Spleen (tissue), 11 donors: ENCODE measurements around the gene GAS7. TPM values are rescaled to one million over a fixed set of nuclear protein-coding genes. Genes with fewer than 3 reads are reported as not detected.
A peak's percentile ranks its signal among the peaks of the same experiment; 100 is the strongest.

Experiments
- DNase-seq: peaks from one replicate; pipeline ENCODE4 v3.0.0-alpha.2; 2020
- H3K27ac ChIP-seq, 8 donors: fragments of 200-600 bp; sonication (generic) in 7 of 8; 1 replicate in 4 of 8; 2 replicates in 4 of 8; pipeline versions ENCODE4 v1.5.0 to v1.8.0; 2016 to 2021; ENCODE audit warnings: inconsistent platforms in 4 of 8, mild to moderate bottlenecking in 4 of 8, moderate library complexity in 1 of 8
- H3K27me3 ChIP-seq, 7 donors: fragments of 200-600 bp; sonication (generic) in 6 of 7; replicated peaks in 1 of 7; 1 replicate in 4 of 7; 2 replicates in 3 of 7; pipeline versions ENCODE4 v1.5.0 to v1.8.0; 2016 to 2021; ENCODE audit warnings: inconsistent platforms in 3 of 7, mild to moderate bottlenecking in 1 of 7
- H3K36me3 ChIP-seq, 6 donors: fragments of 200-600 bp; sonication (generic) in 5 of 6; 1 replicate in 4 of 6; 2 replicates in 2 of 6; pipeline versions ENCODE4 v1.5.0 to v1.8.0; 2016 to 2021; ENCODE audit warnings: inconsistent platforms in 2 of 6
- H3K4me1 ChIP-seq, 6 donors: fragments of 200-600 bp; sonication (generic) in 5 of 6; 1 replicate in 3 of 6; 2 replicates in 3 of 6; pipeline versions ENCODE4 v1.5.0 to v1.8.0; 2016 to 2021; ENCODE audit warnings: inconsistent platforms in 3 of 6
- H3K4me3 ChIP-seq, 8 donors: fragments of 200-600 bp; sonication (generic) in 7 of 8; 1 replicate in 4 of 8; 2 replicates in 4 of 8; pipeline versions ENCODE4 v1.5.0 to v1.8.0; 2016 to 2021; ENCODE audit warnings: inconsistent platforms in 4 of 8, mild to moderate bottlenecking in 4 of 8, moderate library complexity in 2 of 8
- H3K9me3 ChIP-seq, 8 donors: fragments of 200-600 bp; sonication (generic) in 7 of 8; 1 replicate in 4 of 8; 2 replicates in 4 of 8; pipeline versions ENCODE4 v1.5.0 to v1.8.0; 2016 to 2021; ENCODE audit warnings: inconsistent platforms in 4 of 8
- POLR2A ChIP-seq, 3 donors: fragments of 450-650 bp; IDR thresholded peaks; one replicate each; pipeline ENCODE4 v1.5.1; 2017; ENCODE audit warnings: antibody characterized with exemption in 3 of 3, mild to moderate bottlenecking in 1 of 3
- POLR2AphosphoS5 ChIP-seq, 3 donors: sonication (generic); formaldehyde crosslinking; IDR thresholded peaks; one replicate each; pipeline ENCODE4 v1.5.1; 2017; ENCODE audit warnings: antibody characterized with exemption in 3 of 3
- WGBS, 5 donors: extraction: QIAGEN DNeasy Blood & Tissue Kit in 3 of 5; methylation state at CpG; one replicate each; pipeline versions ENCODE4 v1.1.5 to v1.1.7; 2013 to 2018; 5-methylcytosine and 5-hydroxymethylcytosine counted together
- intact Hi-C: fragments of 100-400 bp; cut with DNase I; formaldehyde crosslinking; loops from one replicate; pipeline ENCODE4 v1.15.0; 2023; ENCODE audit warnings: low total_unique reads
- polyA plus RNA-seq, 3 donors: library from polyadenylated mRNA; stranded (reverse); fragments of 200-250 nt; gene quantifications; one replicate each; pipeline ENCODE4 v1.2.1, GENCODE V29; 2013
- total RNA-seq, 7 donors: library from RNA; depleted of rRNA in 3 of 7; stranded (reverse); fragments of >200 nt in 3 of 7; fragmentation: NEBNext Ultra II Directional in 4 of 7; extraction: Animal tissue kit (Norgen Biotek cat#: 25700) in 4 of 7; gene quantifications; one replicate each; pipeline versions ENCODE4 v1.1.0 to v1.2.1, GENCODE V29; 2016 to 2021
- TF ChIP-seq, protein P1 (sequence below), 11 experiments: fragments of 200-600 bp in 7 of 11; fragments of 450-650 bp in 4 of 11; sonication (generic) in 4 of 11; IDR thresholded peaks in 8 of 11; conservative IDR thresholded peaks in 3 of 11; 1 replicate in 7 of 11; 2 replicates in 4 of 11; pipeline versions ENCODE4 v1.4.0 to v1.8.0; 2016 to 2021; ENCODE audit warnings: antibody characterized with exemption in 11 of 11, inconsistent platforms in 4 of 11, mild to moderate bottlenecking in 1 of 11
- donor health status: healthy with polysubstance abuse.
- donor health status: DM: no; HTN: no; CAD: no; lungs with moderate emphysema.
- donor health status: DM: no; HTN: no; CAD: no.
- donor health status: Bipolar disorder and iron deficiency.
- donor health status: healthy.
- donor health status: DM: no; HTN: no; CAD: no.
- donor health status: DM: yes; HTN: yes; CAD: no.

GAS7 gene
- total and polyA plus RNA-seq, 10 donors: 4.1 to 127 (median 60.9) TPM

DNA sequence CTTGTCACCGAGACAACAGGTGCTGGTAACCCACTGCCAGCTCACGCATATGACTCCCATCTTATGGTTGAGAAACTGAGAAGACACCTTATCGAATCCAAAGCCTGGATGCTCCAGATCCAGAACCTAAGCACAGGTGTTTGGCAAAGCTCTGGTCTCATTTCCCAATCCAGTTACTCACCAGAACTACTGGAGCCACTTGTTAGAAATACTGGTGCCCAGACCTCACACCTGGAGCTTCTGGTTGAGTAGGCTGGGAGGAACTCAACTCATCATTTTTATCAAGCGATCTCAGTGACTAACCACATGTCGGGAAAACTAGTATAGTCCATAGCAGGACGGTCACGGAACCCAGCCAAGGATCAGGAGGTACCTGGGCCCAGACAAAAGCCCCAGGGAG is 206.6 kb downstream of the GAS7 start:
- no peaks in the 10 kb centered on the region for H3K27me3 ChIP-seq
- intact Hi-C loops: no loop called here
- TF ChIP-seq POLR2AphosphoS5 (IDR thresholded peaks at IDR 0.05): no peak
- no peak for TF ChIP-seq POLR2A (IDR thresholded peaks at IDR 0.05)
- TF ChIP-seq, protein P1, sequence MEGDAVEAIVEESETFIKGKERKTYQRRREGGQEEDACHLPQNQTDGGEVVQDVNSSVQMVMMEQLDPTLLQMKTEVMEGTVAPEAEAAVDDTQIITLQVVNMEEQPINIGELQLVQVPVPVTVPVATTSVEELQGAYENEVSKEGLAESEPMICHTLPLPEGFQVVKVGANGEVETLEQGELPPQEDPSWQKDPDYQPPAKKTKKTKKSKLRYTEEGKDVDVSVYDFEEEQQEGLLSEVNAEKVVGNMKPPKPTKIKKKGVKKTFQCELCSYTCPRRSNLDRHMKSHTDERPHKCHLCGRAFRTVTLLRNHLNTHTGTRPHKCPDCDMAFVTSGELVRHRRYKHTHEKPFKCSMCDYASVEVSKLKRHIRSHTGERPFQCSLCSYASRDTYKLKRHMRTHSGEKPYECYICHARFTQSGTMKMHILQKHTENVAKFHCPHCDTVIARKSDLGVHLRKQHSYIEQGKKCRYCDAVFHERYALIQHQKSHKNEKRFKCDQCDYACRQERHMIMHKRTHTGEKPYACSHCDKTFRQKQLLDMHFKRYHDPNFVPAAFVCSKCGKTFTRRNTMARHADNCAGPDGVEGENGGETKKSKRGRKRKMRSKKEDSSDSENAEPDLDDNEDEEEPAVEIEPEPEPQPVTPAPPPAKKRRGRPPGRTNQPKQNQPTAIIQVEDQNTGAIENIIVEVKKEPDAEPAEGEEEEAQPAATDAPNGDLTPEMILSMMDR (IDR thresholded peaks at IDR 0.05 in 8 of 11, conservative IDR thresholded peaks at IDR 0.05 in 3 of 11): no peak
- no peak overlapping the region for H3K27ac ChIP-seq
- no peaks in the 10 kb centered on the region for H3K36me3 ChIP-seq
- H3K4me3 ChIP-seq: no peak overlapping the region
- H3K9me3 ChIP-seq: peaks cover 0 to 4% (median 0%) of the 10 kb centered on the region in 8 donors
- WGBS, 5 donors: 92 to 98% (median 96%) methylated on average over 7 of the region's 7 CpGs
- DNase-seq: no peak
- H3K4me1 ChIP-seq: peaks cover 8 to 23% (median 17%) of the 10 kb centered on the region in 6 donors

DNA sequence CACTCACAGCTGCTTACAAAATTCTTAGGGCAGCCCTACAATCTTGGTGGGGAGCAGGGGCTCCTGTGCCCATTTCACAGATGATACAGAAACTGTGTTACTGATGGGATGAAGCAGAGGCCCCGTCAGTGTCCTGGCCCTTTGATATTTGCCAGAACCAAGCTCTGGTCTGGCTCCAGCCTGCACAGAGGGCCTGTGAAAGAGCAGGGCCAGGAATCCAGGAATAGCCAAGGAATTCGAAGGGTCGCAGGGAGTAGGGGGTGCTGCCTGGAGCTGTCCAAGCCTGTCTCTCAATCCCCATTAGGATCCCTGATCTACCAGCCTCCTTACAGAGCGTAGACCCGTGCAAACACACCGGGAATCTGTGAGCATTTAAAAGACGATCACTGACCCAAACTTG is 207.1 kb downstream of the GAS7 start:
- WGBS, 5 donors: 90 to 100% (median 94%) methylated on average over 7 of the region's 7 CpGs
- intact Hi-C loops: no loop called here
- Histone ChIP-seq H3K27ac (no peak overlapping the region), H3K4me3 (no peak overlapping the region), H3K36me3 (no peaks in the 10 kb centered on the region), H3K4me1 (peaks cover 8 to 27% (median 19%) of the 10 kb centered on the region in 6 donors), H3K9me3 (peaks cover 0 to 4% (median 0%) of the 10 kb centered on the region in 8 donors), H3K27me3 (no peaks in the 10 kb centered on the region)
- TF ChIP-seq POLR2A (IDR thresholded peaks at IDR 0.05) (no peak), POLR2AphosphoS5 (IDR thresholded peaks at IDR 0.05) (no peak)
- TF ChIP-seq, protein P1 (IDR thresholded peaks at IDR 0.05 in 8 of 11, conservative IDR thresholded peaks at IDR 0.05 in 3 of 11): no peak
- DNase-seq: no peak

DNA sequence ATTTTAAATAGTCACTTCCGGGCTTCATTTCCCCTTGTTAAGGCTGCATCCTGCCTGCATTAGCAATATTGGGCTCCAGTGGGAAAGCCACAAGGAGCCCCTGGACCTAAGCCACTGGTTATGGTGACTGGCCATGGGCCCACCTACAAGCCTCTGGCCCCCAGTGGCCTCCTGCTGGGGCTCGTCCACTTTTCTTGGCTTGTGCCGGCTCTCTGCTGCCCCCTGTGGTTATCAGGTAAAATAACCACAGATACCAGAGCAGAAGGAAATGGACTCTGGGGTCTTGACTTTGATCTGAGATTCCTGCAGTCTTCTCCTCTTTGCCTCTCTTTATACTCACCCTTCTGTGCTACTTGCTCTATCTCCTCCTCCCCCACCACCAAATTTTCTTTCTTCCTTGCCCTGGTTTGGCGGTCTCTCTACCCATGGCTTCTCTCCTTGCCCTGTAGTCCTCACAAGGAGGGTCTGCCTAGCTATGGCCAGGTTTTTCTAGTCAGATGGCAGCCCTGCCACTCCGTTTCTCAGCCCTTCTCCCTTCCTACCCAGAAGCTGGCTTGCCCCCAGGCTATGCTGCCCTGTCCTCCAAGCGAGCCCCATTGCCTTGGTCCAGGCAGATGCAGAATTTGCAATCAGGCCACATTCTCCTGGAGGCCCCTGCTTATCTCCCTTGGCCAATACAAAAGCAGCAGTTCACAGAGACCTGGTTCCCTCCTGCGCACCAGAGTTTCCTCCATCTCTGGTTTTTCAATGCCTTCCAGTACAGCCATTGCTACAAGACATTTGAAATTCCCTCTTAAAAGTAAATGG is 210.4 kb downstream of the GAS7 start:
- H3K27ac ChIP-seq: peak overlapping the region in 6 of 8 donors; percentile 20 to 74 (median 41)
- intact Hi-C loops: no loop called here
- H3K27me3 ChIP-seq: no peaks in the 10 kb centered on the region
- TF ChIP-seq, protein P1 (IDR thresholded peaks at IDR 0.05 in 8 of 11, conservative IDR thresholded peaks at IDR 0.05 in 3 of 11): peak; percentile 30 to 80 (median 66)
- TF ChIP-seq POLR2A (IDR thresholded peaks at IDR 0.05): no peak
- TF ChIP-seq POLR2AphosphoS5 (IDR thresholded peaks at IDR 0.05): peak in 2 of 3 donors; percentile 35 to 48
- 54 to 64% (median 58%) methylated on average over 7 of the region's 7 CpGs for WGBS, 5 donors
- peak; percentile 82 for DNase-seq
- peaks cover 8 to 38% (median 23%) of the 10 kb centered on the region in 6 donors for H3K4me1 ChIP-seq
- peaks cover 0 to 4% (median 0%) of the 10 kb centered on the region in 8 donors for H3K9me3 ChIP-seq
- H3K36me3 ChIP-seq: no peaks in the 10 kb centered on the region
- no peak overlapping the region for H3K4me3 ChIP-seq

DNA sequence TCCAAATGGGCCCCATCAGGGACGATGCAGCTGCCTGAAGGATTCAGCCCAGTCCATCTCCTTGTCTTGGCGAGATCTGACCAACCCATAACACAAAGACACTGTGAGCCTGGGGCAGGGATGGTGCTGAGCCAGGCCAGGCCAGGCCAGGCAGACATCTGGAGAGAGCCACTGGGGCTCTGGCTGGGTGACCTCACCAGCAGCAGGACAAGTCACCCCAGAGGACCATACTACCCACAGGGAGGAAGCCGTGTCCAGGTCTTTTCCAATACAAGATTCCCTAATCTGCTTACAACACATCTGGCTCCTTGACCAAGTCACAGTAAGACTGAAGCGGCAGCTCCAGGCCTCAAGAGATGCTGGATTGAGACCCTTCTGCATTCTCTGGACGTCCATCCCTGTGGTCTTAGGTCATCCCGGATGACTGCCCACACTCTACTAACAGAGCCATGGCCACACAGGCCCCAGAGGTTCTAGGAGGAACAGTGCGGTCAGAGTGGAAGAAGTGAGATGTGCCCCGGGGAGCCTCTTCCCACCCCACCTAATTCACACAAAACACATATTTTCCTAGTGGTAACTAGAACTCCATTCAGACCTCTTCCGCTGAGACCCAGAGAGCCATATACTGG is 211.5 kb downstream of the GAS7 start:
- WGBS, 5 donors: 81 to 90% (median 90%) methylated on average over 7 to 9 of the region's 9 CpGs
- intact Hi-C loops: no loop called here

More for the DNA sequence above, 211.5 kb downstream of the GAS7 start:
- TF ChIP-seq, protein P1 (IDR thresholded peaks at IDR 0.05 in 8 of 11, conservative IDR thresholded peaks at IDR 0.05 in 3 of 11): no peak
- TF ChIP-seq POLR2AphosphoS5 (IDR thresholded peaks at IDR 0.05) (no peak), POLR2A (IDR thresholded peaks at IDR 0.05) (no peak)
- no peaks in the 10 kb centered on the region for H3K27me3 ChIP-seq
- peaks cover 0 to under 1% (median 0%) of the 10 kb centered on the region in 6 donors for H3K36me3 ChIP-seq
- peak overlapping the region in 5 of 8 donors; percentile 18 to 74 (median 30) for H3K27ac ChIP-seq
- H3K4me3 ChIP-seq: no peak overlapping the region
- peaks cover 0 to 4% (median 0%) of the 10 kb centered on the region in 8 donors for H3K9me3 ChIP-seq
- DNase-seq: no peak
- peaks cover 8 to 48% (median 23%) of the 10 kb centered on the region in 6 donors for H3K4me1 ChIP-seq
